IMR-90 (cell line): ENCODE results near the gene JADE2. TPM values are rescaled to one million over a fixed set of nuclear protein-coding genes. Genes with fewer than 3 reads are reported as not detected.

Source experiments
- ATAC-seq: fragments of 200-7000 bp; cut with Tn5 transposase; 2 replicates; pipeline ENCODE4 v1.9.1; 2020; ENCODE audit warnings: low read depth, mild to moderate bottlenecking, moderate library complexity
- BruUV-seq: library from RNA; stranded (reverse); fragments of 400-500 nt; replicated peaks from 2 replicates; lab custom pipeline; 2021; lab: Mats Ljungman, UMichigan
- CTCF ChIA-PET: fragments of 300-600 bp; formaldehyde crosslinking; extraction: SDS; loops from one replicate; lab custom pipeline; 2021; ENCODE audit warnings: antibody characterized with exemption; lab: Yijun Ruan, JAX
- POLR2A ChIA-PET: fragments of 300-600 bp; sonication (Branson Sonifier 250); formaldehyde crosslinking; loops from one replicate; lab custom pipeline; 2022; ENCODE audit warnings: antibody characterized with exemption; ENCODE audit not compliant: unreplicated experiment; lab: Charles Lee
- DNase-seq: peaks from one replicate; pipeline ENCODE4 v3.0.0; 2013
- H2AFZ ChIP-seq: replicated peaks from 2 replicates; pipeline ENCODE3; 2013; ENCODE audit warnings: low read length, mild to moderate bottlenecking; ENCODE audit not compliant: poor library complexity
- H2AK5ac ChIP-seq: 2 replicates; pipeline ENCODE4 v1.6.1; 2013; ENCODE audit warnings: low read depth, low read length, inconsistent platforms
- H2AK9ac ChIP-seq: replicated peaks from 2 replicates; pipeline ENCODE3; 2013; ENCODE audit warnings: mild to moderate bottlenecking, low read depth, low read length, moderate library complexity; ENCODE audit not compliant: poor library complexity
- H2BK120ac ChIP-seq: 2 replicates; pipeline ENCODE4 v1.6.1; 2013; ENCODE audit warnings: low read depth, low read length, inconsistent platforms
- H2BK15ac ChIP-seq: 3 replicates; pipeline ENCODE4 v1.6.1; 2013; ENCODE audit warnings: low read depth, low read length, inconsistent platforms
- H2BK20ac ChIP-seq: 2 replicates; pipeline ENCODE4 v1.6.1; 2013; ENCODE audit warnings: low read depth, mild to moderate bottlenecking, inconsistent platforms, low read length, moderate library complexity
- H2BK5ac ChIP-seq: 2 replicates; pipeline ENCODE4 v1.6.1; 2013; ENCODE audit warnings: mild to moderate bottlenecking, low read depth, low read length, inconsistent platforms; ENCODE audit not compliant: poor library complexity, severe bottlenecking
- H3K14ac ChIP-seq: replicated peaks from 2 replicates; pipeline ENCODE4 v1.6.1; 2013; ENCODE audit warnings: low read depth, low read length, inconsistent platforms
- H3K18ac ChIP-seq: 2 replicates; pipeline ENCODE4 v1.6.1; 2013; ENCODE audit warnings: low read depth, low read length, control low read depth
- H3K23ac ChIP-seq: 2 replicates; pipeline ENCODE4 v1.6.1; 2013; ENCODE audit warnings: low read depth, low read length, inconsistent platforms
- H3K27ac ChIP-seq: 2 replicates; pipeline ENCODE4 v1.5.1; 2013; ENCODE audit warnings: mild to moderate bottlenecking, control low read depth, low read length; ENCODE audit not compliant: insufficient read depth
- H3K27me3 ChIP-seq: 2 replicates; pipeline ENCODE4 v1.6.1; 2013; ENCODE audit warnings: low read length; ENCODE audit not compliant: control insufficient read depth, insufficient read depth
- H3K36me3 ChIP-seq: 2 replicates; pipeline ENCODE4 v1.6.1; 2013; ENCODE audit warnings: low read length, mixed read lengths; ENCODE audit not compliant: control insufficient read depth, insufficient read depth
- H3K4ac ChIP-seq: 2 replicates; pipeline ENCODE4 v1.6.1; 2013; ENCODE audit warnings: low read depth, low read length, inconsistent platforms
- H3K4me1 ChIP-seq: 2 replicates; pipeline ENCODE4 v1.6.1; 2013; ENCODE audit warnings: low read length, mixed read lengths; ENCODE audit not compliant: control insufficient read depth, insufficient read depth
- H3K4me2 ChIP-seq: 2 replicates; pipeline ENCODE4 v1.6.1; 2013; ENCODE audit warnings: low read depth, mild to moderate bottlenecking, control low read depth, low read length, moderate library complexity
- H3K4me3 ChIP-seq: 2 replicates; pipeline ENCODE4 v1.5.1; 2013; ENCODE audit warnings: low read depth, mild to moderate bottlenecking, control low read depth, low read length, moderate library complexity; ENCODE audit not compliant: insufficient read depth
- H3K56ac ChIP-seq: 2 replicates; pipeline ENCODE4 v1.6.1; 2013; ENCODE audit warnings: low read length, inconsistent platforms; ENCODE audit not compliant: insufficient read depth; ENCODE audit errors: extremely low read depth
- H3K79me1 ChIP-seq, 2 experiments: 2 replicates each; pipeline ENCODE4 v1.6.1; 2013; ENCODE audit warnings: low read length in 2 of 2, inconsistent platforms in 1 of 2, low read depth in 1 of 2
- H3K9ac ChIP-seq: 2 replicates; pipeline ENCODE4 v1.6.1; 2013; ENCODE audit warnings: low read depth, low read length, control low read depth
- H3K9me1 ChIP-seq: 2 replicates; pipeline ENCODE4 v1.6.1; 2013; ENCODE audit warnings: low read length, inconsistent platforms; ENCODE audit not compliant: insufficient read depth
- H3K9me3 ChIP-seq: 2 replicates; pipeline ENCODE4 v1.6.1; 2013; ENCODE audit warnings: low read length; ENCODE audit not compliant: control insufficient read depth, insufficient read depth
- H4K20me1 ChIP-seq: 2 replicates; pipeline ENCODE4 v1.6.1; 2013; ENCODE audit warnings: low read length, inconsistent platforms; ENCODE audit not compliant: insufficient read depth
- H4K5ac ChIP-seq: 2 replicates; pipeline ENCODE4 v1.6.1; 2013; ENCODE audit warnings: mild to moderate bottlenecking, low read depth, low read length, control low read depth
- H4K8ac ChIP-seq, 2 experiments: 2 replicates each; pipeline ENCODE4 v1.6.1; 2013; ENCODE audit warnings: low read depth in 2 of 2, low read length in 2 of 2, control low read depth in 1 of 2, inconsistent platforms in 1 of 2
- H4K91ac ChIP-seq: 2 replicates; pipeline ENCODE4 v1.6.1; 2013; ENCODE audit warnings: low read depth, low read length, inconsistent platforms; ENCODE audit not compliant: insufficient read depth
- FOS ChIP-seq: fragments of 150-350 bp; IDR thresholded peaks from 2 replicates; pipeline ENCODE4 v1.6.1; 2016; ENCODE audit warnings: low read depth, low read length
- WGBS, 2 experiments: methylation state at CpG; one replicate each; pipeline versions ENCODE4 v1.1.5 to v1.1.7; 2013; ENCODE audit warnings: missing lambda C conversion rate in 2 of 2; ENCODE audit not compliant: insufficient read length in 1 of 2; ENCODE audit errors: extremely low coverage in 2 of 2; 5-methylcytosine and 5-hydroxymethylcytosine counted together
- dilution Hi-C: fragments of 300-500 bp; cut with HindIII; formaldehyde crosslinking; loops from one replicate; pipeline ENCODE4 v1.14.3; 2018; ENCODE audit warnings: low sequenced_read_pairs; ENCODE audit not compliant: unreplicated experiment
- in situ Hi-C: fragments of 300-500 bp; cut with MboI; formaldehyde crosslinking; loops from 3 replicates; pipeline ENCODE4 v1.14.3; 2019; ENCODE audit warnings: low sequenced_read_pairs, inconsistent platforms, mixed read lengths
- intact Hi-C: fragments of 100-400 bp; cut with micrococcal nuclease; formaldehyde crosslinking; loops from 2 replicates; pipeline ENCODE4 v1.10.0; 2022
- polyA plus RNA-seq, 3 experiments: library from polyadenylated mRNA; depleted of rRNA; stranded (reverse); fragments of >200 nt; gene quantifications; 2 replicates each; pipeline ENCODE4 v1.2.3, GENCODE V29; 2012; ENCODE audit warnings: low replicate concordance in 1 of 3
- total RNA-seq: library from RNA; depleted of rRNA; stranded (reverse); fragments of >200 nt; gene quantifications from 2 replicates; pipeline ENCODE4 v1.2.3, GENCODE V29; 2012
- TF ChIP-seq, protein P1 (sequence below): conservative IDR thresholded peaks from 2 replicates; pipeline ENCODE4 v1.5.1; 2012; ENCODE audit warnings: mild to moderate bottlenecking, low read depth, low read length, improper control_type of control experiment

The JADE2 gene
- total and polyA plus RNA-seq, 2 of the 4 experiments (the other 2 are of a cell fraction): 13.3 to 14.9 TPM

- H3K27ac ChIP-seq: no peak overlapping the region
- intact Hi-C loops (no loop called here), dilution Hi-C loops (no loop called here), in situ Hi-C loops (no loop called here)
- no peaks in the 10 kb centered on the region for H3K27me3 ChIP-seq
- BruUV-seq: no TSS peak
- ChIA-PET POLR2A (no interaction called here), CTCF (interaction anchor here (1.3 kb wide), 1 partner anchor 16 kb away, joined by 4 read pairs; no protein-coding TSS in a partner anchor)
- ATAC-seq (peak; percentile 80), DNase-seq (peak; percentile 87)
- peaks cover 20% of the 10 kb centered on the region for H3K36me3 ChIP-seq
- no peak overlapping the region for H3K56ac ChIP-seq
- no peak overlapping the region for H4K8ac ChIP-seq
- no peak overlapping the region for H3K23ac ChIP-seq
- H2BK5ac ChIP-seq: peak overlapping the region; percentile 60
- H2AK9ac ChIP-seq: no peak overlapping the region
- H3K18ac ChIP-seq: no peak overlapping the region
- TF ChIP-seq, protein P1, sequence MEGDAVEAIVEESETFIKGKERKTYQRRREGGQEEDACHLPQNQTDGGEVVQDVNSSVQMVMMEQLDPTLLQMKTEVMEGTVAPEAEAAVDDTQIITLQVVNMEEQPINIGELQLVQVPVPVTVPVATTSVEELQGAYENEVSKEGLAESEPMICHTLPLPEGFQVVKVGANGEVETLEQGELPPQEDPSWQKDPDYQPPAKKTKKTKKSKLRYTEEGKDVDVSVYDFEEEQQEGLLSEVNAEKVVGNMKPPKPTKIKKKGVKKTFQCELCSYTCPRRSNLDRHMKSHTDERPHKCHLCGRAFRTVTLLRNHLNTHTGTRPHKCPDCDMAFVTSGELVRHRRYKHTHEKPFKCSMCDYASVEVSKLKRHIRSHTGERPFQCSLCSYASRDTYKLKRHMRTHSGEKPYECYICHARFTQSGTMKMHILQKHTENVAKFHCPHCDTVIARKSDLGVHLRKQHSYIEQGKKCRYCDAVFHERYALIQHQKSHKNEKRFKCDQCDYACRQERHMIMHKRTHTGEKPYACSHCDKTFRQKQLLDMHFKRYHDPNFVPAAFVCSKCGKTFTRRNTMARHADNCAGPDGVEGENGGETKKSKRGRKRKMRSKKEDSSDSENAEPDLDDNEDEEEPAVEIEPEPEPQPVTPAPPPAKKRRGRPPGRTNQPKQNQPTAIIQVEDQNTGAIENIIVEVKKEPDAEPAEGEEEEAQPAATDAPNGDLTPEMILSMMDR: no peak
- peak; percentile 45; the same call in 1 of the 2 replicates for TF ChIP-seq FOS
- H2BK20ac ChIP-seq: no peak overlapping the region
- no peak overlapping the region for H3K14ac ChIP-seq
- H3K4me1 ChIP-seq: peaks cover 5% of the 10 kb centered on the region
- no peaks in the 10 kb centered on the region for H3K9me3 ChIP-seq
- H2BK120ac ChIP-seq: no peak overlapping the region
- H2AFZ ChIP-seq: no peak overlapping the region
- no peak overlapping the region for H3K4me3 ChIP-seq
- no CpG with 5 or more reads among the region's 1 CpG for WGBS, 2 experiments
- H3K4me2 ChIP-seq: no peak overlapping the region
- no peak overlapping the region for H2BK15ac ChIP-seq
- no peak overlapping the region for H3K9ac ChIP-seq
- H4K91ac ChIP-seq: no peak overlapping the region
- H2AK5ac ChIP-seq: no peak overlapping the region
- H3K79me1 ChIP-seq: no peaks in the 10 kb centered on the region
- no peaks in the 10 kb centered on the region for H3K9me1 ChIP-seq
- no peaks in the 10 kb centered on the region for H4K20me1 ChIP-seq
- H4K5ac ChIP-seq: no peak overlapping the region
- no peak overlapping the region for H3K4ac ChIP-seq
Measured at GRCh38 chr5:134603059-134603458, 77.6 kb downstream of the JADE2 start.
